A549 treated with AZD2906 at 1 μM for 4 hours (cell line): ENCODE data around the gene ORC2. TPM values are rescaled to one million over a fixed set of nuclear protein-coding genes. Genes with fewer than 3 reads are reported as not detected.

Experiments used
- total RNA-seq: library from RNA; stranded (reverse); fragments of 200-300 nt; extraction: Qiagen RNA extraction; gene quantifications from 5 replicates; pipeline ENCODE4 v1.2.3, GENCODE V29; 2022

ORC2 gene
- total RNA-seq, result 12.0 to 14.9 TPM (median 13.0 TPM) in 5 replicates

DNA sequence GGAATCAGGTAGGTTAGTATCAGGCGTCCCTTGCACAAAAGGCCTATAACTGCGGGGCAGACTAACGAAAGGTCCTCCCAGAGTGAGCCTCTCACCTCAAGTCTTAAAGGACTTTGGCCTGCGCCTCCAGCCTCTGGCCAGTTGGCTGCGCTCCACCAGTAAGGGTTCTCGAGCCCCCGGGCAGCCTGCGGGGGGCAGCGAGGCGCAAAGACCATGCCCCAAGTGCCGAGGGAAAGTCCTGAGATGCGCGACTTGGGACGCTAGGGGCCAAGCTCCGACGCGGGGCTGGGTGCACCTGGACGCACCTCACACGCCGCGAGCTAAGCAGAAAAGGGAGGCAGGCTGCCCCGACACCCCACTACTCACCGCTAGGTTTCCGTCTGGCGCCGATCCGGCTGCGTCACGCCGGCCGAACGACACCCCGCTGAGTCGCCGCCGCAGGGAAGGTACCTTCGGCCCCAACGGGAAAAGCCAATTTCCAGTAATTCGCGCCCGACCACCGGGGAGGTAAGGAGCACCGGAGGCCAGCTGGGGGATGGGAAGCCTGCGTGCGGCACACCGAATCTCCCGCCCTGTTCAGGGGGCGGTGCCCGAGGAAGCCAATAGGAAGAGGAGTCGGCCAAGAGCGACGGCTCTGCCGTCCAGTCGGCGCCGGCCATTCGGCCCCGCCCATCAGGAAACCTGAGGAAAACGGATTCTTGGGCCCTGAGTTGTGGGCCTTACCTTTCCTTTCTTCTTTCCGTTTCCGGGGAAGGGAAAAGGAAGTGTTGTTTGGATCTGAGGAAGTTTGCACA lies at the start of gene ORC2:
TSS of gene ORC2 (minus strand) at position 537 of the 794 bp plus-strand sequence. CDS start 5,537 bp downstream, outside the sequence.

DNA sequence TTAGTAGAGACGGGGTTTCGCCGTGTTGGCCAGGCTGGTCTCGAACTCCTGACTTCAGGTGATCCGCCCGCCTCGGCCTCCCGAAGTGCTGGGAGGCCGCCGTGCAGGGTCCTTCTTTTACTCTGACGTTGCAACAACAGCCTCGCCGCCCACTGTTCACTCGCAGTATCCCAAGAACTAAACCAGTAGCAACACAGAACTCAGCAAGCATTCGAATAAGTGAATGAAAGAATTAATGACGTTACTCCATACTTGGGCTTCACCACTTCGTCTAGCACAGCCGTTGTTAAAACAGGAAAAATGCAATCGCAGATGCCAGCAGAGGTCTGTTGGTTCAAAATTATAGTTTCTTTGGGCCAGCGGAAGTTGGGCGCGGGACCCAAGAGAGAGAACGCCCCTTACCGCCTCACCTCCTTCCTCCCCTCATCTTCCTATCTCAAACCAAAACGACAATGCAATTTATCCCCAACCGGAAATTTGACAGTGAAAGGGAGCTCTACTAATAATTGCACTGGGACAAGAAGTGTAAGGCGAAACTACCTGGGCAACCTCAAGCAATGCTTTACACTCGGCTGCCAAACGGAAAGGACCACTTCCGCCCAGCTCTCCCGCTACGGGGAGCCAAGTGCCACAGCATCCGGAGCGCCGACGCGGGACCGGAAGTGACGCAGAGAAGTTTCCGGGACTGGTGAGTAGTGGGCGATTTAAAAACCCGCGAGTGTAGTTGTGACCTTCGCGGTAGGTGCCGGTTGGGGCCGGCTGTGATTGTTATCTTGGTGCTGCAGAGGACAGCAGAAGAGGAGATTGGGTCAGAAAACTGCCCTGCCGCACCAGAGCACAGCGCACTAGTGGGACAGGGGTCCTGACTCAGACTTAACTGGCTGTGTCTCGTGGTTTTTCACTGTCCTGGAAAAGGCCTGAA lies 74.5 kb downstream of the ORC2 start, which contains the start of the genes NIF3L1 and PPIL3:
TSS of gene NIF3L1 (plus strand) at position 668 of the 922 bp plus-strand sequence. CDS start 2,573 bp downstream, outside the sequence.
TSS of gene PPIL3 (minus strand) at position 374 of the 922 bp plus-strand sequence. CDS start 1,462 bp downstream, outside the sequence.

GRCh38 chr2:200864176-200865034 lies 99.1 kb downstream of the ORC2 start, which contains the start of gene CLK1:
CLK1 (minus strand) TSS chr2:200864658; CDS start chr2:200861862, 2,796 bp downstream.

Other genes starting within 250 kb of the ORC2 start
- gene BZW1, start 151.8 kb downstream of the ORC2 start, total RNA-seq, result 326 to 694 TPM (median 402 TPM) in 5 replicates
- 29.7 to 36.9 TPM (median 31.6 TPM) in 5 replicates for gene CLK1, start 99.0 kb downstream of the ORC2 start, total RNA-seq
- gene PPIL3, start 74.6 kb downstream of the ORC2 start, total RNA-seq, result 18.2 to 25.2 TPM (median 24.0 TPM) in 5 replicates
- 34.2 to 41.8 TPM (median 34.7 TPM) in 5 replicates for gene NIF3L1, start 74.3 kb downstream of the ORC2 start, total RNA-seq
- 3.1 to 6.1 TPM (median 5.1 TPM) in 5 replicates for gene HYCC2, start 108.0 kb upstream of the ORC2 start, total RNA-seq
- gene NDUFB3, start 108.3 kb upstream of the ORC2 start, total RNA-seq, result 120 to 147 TPM (median 137 TPM) in 5 replicates
- 86.9 to 124 TPM (median 99.4 TPM) in 5 replicates for gene CFLAR, start 152.5 kb upstream of the ORC2 start, total RNA-seq
- 1.8 to 2.4 TPM (median 1.9 TPM) in 5 replicates for gene CASP10, start 219.5 kb upstream of the ORC2 start, total RNA-seq